C4-2B (cell line): Measurements from ENCODE around the gene TTF1.

ENCODE experiments used
- ZFX ChIP-seq: fragments of 450-650 bp; IDR thresholded peaks from 2 replicates; pipeline ENCODE4 v1.6.1; 2017
- TF ChIP-seq, protein P1 (sequence below): fragments of 450-650 bp; conservative IDR thresholded peaks from 2 replicates; pipeline ENCODE4 v1.5.1; 2017; ENCODE audit warnings: mild to moderate bottlenecking

DNA sequence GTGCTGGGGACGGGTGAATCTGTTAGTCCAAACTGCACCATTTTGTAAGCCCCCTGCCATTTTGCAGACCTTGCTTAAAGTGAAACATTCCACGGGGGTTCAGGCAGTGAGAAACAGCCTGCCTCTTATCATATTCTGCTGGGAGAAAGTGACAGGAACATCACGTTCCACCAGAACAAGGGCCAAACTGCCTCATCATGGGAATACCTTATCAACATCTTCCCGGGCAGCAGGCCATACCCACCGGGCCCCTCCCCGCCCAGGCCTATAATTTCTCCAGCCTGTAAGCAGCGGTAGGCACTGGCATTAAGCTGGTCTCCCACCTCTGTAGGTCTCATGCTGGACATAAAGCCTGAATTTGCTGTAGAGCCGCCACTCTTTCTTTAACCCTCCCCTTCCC lies 1.9 kb upstream of the TTF1 start:
- TF ChIP-seq, protein P1, sequence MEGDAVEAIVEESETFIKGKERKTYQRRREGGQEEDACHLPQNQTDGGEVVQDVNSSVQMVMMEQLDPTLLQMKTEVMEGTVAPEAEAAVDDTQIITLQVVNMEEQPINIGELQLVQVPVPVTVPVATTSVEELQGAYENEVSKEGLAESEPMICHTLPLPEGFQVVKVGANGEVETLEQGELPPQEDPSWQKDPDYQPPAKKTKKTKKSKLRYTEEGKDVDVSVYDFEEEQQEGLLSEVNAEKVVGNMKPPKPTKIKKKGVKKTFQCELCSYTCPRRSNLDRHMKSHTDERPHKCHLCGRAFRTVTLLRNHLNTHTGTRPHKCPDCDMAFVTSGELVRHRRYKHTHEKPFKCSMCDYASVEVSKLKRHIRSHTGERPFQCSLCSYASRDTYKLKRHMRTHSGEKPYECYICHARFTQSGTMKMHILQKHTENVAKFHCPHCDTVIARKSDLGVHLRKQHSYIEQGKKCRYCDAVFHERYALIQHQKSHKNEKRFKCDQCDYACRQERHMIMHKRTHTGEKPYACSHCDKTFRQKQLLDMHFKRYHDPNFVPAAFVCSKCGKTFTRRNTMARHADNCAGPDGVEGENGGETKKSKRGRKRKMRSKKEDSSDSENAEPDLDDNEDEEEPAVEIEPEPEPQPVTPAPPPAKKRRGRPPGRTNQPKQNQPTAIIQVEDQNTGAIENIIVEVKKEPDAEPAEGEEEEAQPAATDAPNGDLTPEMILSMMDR: no peak
- no peak for TF ChIP-seq ZFX
